SKM-1 treated with dmso at 0.1 percent for 144 hours (cell line): ENCODE results near the gene TIRAP.
"Not testable (repeated sequence)": the region's sequence is repeated elsewhere in the genome, so short reads cannot be mapped to it uniquely, and the experiment has no call there.

Experiments used
- DNase-seq: peaks from one replicate; lab custom pipeline; 2025; ENCODE audit not compliant: unreplicated experiment; lab: John Stamatoyannopoulos, UW

TIRAP gene, protein sequence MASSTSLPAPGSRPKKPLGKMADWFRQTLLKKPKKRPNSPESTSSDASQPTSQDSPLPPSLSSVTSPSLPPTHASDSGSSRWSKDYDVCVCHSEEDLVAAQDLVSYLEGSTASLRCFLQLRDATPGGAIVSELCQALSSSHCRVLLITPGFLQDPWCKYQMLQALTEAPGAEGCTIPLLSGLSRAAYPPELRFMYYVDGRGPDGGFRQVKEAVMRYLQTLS

DNA sequence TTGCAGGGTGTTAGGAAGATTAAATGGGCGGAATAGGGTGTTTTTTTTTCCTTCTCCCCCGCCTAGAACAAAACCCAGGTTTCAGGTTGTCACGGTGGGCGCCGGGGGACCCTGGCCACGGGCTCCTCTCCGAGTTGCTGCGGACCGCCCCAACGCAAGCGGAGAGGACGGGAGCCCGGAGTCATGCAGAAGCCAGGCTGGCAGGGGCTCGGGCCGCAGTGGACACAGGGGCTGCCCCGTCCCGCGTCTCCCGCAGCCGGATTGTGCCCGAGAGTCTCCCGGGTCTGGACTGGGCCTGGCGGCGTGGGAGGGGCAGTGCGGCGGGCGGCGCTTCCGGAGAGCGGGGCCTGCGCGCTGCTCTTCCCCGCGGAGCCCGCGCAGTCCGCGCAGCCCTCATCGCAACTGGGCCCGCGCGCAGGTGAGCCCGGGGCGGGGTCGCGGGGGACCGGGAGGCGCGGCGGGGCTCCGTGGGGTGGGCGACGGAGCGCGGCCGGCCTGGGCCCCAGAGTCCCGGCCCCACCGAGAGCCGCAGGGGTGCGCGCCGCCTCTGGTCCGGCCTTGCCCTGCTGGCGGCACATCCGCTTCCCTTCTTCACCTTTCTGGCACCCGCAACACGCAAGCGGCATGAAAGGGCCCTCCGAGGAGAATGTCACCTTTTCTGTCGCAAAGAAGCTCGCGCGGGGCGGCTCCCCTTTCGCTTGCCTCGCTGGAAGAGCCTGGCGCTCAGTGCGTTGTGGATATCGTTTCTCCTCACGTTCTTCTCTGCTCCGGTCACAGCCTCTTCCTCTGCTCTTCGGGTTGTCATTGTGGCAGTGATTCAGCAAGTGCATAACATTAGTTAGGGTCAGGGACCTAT lies at the start of gene TIRAP:
Gene TIRAP, plus strand, starts transcription at position 358 of the 856 bp plus-strand sequence. CDS start 7,802 bp downstream, outside the sequence.
- DNase-seq = peak; percentile 34

DNA sequence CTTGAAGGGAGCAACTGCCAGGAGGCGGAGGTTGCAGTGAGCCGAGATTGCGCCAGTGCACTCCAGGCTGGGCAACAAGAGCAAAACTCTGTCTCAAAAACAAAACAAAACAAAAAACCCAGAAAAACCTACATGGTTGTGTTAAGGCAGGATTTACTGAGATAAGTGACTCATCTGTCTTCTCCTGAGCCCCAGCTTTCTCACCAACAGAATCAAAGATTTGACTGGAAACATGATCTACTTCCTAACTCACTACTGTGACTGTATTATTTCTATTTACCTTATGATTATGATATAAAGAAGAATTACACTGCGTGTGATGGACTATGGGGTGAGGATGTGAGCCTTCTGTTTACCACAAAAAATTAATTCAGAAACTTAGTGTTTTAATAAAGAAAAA lies 49.5 kb upstream of the TIRAP start:
- no peak for DNase-seq

DNA sequence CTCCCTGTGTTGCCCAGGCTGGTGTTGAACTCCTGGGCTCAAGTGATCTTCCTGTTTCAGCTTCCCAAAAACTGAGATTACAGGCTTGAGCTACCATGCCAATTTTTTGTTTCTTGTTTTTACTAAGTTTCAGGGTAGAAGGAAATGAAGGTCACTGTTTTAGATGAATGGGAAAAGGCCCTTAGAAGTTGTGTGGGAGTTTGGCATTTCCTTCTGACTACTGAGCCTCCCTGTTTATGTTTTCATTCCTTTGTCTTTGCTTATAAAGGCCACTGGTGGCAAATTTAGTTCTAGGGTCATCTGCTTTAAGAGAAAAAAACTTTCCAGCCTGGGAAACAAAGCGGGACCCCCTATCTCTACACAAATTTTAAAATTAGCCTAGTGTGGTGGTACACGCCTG lies 36.3 kb upstream of the TIRAP start:
- DNase-seq = no peak

DNA sequence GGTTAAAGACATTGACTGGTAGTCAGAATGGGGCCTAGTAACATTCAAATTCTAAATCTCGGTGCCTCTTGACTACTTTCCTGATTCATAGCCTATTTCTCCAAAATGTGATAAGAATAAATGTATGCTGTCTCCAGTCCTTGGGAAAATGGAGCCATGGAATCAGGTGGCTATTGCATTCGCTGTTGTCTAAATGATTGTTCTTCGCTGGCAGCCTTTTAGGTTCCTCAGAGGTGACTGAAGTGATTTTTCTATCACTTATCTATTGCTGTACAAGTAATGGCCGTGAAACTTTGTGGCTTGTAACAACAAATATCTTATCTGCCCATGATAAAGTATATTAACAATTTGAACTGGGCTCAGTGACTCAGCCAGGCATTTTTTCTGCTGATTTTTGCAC lies 29.6 kb upstream of the TIRAP start:
- no peak for DNase-seq

DNA sequence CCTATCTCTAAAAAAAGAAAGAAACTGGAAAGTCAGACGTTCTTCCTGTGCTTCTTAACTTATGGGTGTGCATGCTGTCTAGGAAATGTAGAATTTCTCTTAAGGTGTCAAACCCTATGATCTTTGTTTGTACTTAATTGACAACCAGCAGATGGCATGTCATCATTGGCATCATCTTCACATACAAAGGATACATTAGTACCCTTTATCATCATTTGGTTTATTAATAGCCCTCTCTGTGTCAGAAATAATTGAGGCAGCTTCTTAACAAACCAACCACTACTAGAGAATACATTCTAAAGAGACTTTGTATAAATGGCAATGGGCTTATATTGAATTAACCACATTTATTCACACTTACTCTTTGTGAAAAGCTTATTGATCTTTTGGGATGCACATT lies 28.1 kb upstream of the TIRAP start:
- DNase-seq = no peak

DNA sequence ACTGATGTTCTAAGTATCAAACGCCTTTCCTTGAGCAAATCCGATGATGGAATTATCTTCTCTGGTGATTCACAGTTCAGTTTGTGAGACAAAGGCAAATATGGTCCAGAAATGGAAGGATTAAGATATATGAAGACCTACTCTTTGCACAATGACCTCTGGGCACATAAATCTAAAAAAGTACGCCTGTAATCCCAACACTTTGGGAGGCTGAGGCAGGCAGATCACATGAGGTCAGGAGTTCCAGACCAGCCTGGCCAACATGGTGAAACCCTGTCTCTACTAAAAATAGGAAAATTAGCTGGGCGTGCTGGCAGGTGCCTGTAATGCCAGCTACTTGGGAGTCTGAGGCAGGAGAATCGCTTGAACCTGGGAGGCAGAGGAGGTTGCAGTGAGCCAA lies 27.4 kb upstream of the TIRAP start:
- DNase-seq = not testable (repeated sequence)

DNA sequence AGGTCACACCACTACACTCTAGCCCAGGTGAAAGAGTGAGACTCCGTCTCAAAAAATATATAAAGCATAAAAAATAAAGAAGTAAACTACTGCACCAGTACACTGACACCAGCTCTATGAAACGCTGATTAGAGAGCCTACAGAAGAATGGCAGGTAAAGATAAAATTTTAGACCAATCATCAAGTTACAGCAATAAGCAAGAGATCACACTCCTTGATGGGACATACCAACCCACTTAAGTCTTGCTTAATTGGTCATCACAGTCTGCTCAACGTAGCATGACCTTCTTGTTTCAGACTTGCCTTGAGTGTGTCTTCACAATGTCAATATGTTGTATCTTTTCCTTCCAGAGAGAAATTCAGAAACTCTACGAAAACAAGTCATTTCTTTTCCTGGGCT lies 26.7 kb upstream of the TIRAP start:
- DNase-seq = no peak

DNA sequence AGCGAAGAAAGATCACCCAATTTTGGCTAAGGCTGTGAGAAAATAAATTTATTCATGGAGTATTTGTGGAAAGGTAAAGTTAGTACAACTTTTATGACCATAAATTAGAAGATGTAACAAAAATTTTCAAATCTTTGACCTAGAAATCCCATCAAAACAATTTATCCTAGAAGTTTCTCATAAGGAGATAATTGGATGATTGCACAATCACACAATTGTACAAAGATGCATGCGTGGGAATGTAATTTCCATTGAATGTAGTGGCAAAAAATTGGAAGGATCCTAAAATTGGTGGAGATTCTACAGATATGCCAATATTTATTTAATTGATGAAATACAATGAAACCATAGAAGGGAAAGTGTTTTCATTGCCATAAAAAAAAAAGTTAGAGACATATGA lies 25.7 kb upstream of the TIRAP start:
- no peak for DNase-seq

DNA sequence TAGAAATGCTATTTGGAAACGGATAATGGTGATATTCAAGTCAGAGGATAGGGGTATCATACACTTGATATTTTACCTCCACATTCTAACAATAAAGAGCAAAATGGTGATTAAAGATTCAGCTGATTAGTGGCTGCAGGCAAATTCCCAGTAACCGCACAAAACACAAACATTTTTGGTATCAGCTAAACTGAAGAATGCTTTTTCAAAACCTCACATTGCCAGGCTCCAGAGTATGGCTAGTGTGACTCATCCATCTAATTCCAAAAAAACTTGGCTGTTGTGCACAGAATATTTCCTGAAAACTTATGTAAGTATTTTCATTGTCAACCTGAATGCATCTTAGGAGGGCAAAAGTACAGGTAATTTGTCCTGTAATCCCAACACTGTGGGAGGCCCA lies 25.1 kb upstream of the TIRAP start:
- DNase-seq = no peak

DNA sequence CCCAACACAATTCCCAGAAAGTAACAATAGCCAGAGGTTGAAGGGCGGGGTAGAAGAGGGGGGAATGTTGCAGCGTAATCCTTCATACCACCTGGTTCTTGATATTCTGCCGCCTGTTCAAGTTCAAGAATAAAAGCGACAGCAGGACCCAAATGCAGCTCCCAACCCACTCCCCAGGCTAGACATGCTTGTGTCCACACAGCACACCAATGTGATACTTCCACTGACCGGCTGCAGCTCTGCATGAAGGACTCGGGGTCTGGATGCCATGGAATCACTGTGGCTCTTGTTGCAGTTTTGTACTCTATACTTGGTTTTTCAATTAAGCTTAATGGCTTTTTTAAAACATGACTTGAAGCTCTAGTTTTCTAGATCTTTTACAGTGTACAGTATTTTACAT lies 20.7 kb upstream of the TIRAP start:
- DNase-seq = no peak

DNA sequence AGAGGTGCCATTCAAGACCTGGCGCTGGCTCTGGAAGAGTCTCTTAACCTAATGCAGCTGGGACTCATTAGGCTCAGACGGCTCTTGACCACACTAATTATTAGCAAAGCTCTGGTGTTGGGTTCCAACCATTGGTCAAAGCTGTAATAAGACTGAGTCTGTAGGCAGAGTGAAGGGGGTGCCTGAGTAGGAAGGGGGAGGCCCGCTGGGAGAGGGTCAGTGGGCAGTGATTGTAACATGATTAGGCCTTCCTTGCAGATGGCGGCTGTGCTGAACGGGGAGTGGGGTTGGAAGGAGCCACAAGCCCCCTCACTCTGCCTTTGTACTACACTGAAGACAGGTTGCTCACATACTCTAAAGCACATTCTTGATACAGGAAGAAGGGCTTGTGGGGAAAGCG lies 19.4 kb upstream of the TIRAP start:
- DNase-seq = no peak

DNA sequence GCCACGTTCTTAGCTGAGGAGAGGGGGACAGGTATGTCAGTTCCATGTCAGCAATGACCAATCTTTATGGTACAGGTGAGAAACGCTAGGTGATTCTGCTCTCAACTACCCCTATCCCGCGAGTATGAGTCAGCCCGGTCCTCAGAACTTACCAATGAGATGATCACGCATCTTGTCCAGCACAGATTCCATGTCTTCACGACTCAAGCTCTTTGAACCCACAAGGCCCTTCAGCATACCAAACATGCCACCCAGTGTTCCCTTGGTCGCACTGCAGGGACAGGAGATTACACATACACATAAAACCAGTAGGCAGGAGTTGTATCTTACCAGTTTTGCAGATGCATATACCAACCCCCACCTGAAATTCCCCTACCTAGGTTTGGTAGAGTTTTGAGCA lies 17.1 kb upstream of the TIRAP start:
- no peak for DNase-seq

DNA sequence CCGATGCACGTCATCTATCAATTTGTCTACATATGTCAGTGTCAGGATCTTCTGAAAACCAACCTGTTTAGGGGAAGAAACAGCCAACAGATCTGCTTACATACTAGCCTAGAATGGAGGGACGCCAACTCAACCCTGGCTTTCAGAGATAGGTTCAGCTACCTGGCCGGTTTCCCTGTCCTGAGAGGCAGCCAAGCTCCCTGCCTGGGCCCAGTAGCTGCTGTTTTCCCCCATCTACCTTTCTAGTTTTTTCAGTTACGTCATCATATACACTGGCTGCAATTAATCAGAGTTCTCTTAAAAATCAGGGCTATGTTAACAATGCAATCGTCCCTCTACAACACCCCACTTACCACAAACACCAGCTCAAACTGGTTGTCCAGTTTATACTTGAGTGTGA lies 15.2 kb upstream of the TIRAP start:
- DNase-seq = no peak

DNA sequence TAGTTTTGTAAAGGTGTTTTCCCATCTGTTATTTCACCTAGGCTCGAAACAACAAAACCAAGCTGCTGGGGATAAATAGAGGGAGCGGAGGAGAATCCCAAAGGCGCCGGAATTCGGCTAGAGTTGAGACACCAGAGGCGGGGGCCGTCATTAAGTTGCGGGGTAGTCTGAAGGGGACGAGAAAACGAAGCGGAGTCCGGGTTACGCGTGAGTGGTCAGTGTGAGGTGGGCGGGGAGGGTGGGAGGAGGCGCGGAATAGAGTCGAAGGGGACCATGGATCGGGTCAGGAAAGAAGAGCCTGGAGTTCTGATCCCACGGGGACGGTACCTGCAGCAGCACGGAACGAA lies 14.6 kb upstream of the TIRAP start:
- DNase-seq = no peak

DNA sequence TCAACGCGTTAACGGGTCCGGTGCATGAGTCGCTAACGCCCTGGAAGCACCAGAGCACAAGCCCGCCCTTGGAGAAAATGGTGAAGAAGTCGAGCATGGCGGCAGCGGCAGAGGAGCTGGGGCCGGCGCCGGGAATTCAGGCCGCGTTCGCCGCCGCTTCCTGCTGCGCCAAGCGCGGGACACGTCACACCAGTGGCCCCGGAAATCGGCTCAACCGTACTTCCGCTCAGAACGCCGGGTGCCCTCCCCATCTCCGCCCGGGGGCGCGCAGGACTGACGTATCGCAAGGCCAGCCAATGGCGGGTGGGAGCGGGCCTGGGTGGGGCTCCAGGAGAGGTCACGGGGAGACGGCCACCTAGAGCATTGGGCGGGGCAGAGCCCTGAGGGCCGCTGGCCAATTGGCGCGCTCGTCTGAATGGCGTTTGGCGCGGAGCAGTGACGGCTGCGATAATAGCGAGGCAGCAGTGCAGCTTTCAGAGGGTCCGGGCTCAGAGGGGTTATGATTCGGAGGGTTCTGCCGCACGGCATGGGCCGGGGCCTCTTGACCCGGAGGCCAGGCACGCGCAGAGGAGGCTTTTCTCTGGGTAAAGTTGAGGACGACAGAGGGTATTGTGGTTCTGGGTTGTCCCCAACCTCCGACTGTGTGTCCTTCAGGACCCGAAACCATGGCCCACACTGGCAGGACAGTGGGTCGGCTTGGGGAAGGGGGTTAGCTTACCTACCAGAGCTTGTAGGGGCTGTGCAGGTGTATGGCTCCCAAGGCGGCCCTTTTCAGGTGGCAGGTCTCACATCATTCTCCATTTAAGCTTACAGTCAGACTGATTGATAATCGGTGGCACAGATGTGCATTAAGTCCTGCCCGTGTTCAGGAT lies 13.9 kb upstream of the TIRAP start, which contains the start of the genes FOXRED1 and SRPRA:
Gene FOXRED1, plus strand, starts transcription at position 447 of the 872 bp plus-strand sequence. Its CDS starts 53 bp downstream, at position 500.
Gene SRPRA, minus strand, starts transcription at position 188 of the 872 bp plus-strand sequence. Its CDS starts 91 bp downstream, at position 97.
- DNase-seq = peak; percentile 96

DNA sequence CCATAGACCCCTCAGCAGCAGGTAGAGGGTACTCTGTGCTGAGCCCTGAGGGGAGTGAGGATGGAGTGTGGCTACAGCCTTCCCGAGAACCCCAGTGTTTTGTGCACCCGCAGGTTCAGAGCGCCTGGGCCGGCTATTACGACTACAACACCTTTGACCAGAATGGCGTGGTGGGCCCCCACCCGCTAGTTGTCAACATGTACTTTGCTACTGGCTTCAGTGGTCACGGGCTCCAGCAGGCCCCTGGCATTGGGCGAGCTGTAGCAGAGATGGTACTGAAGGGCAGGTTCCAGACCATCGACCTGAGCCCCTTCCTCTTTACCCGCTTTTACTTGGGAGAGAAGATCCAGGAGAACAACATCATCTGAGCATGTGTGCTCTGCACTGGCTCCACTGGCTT lies 5.6 kb upstream of the TIRAP start:
- DNase-seq = no peak

DNA sequence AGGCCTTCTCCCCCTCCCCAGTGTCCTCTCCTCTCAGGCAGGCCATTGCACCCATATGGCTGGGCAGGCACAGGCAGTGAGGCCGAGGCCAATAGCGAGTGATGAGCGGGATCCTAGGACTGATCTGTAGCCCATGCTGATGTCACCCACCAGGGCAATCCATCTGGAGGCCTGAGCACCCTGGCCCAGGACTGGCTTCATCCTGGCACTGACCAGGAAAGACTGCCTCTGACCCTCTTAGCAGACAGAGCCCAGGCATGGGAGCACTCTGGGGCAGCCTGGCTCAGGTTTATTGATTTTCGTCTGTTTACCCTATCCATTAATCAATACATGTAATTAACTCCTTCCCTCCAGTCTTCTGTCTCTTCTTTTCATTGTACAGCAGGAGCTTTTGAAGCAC lies 5.1 kb upstream of the TIRAP start:
- no peak for DNase-seq

DNA sequence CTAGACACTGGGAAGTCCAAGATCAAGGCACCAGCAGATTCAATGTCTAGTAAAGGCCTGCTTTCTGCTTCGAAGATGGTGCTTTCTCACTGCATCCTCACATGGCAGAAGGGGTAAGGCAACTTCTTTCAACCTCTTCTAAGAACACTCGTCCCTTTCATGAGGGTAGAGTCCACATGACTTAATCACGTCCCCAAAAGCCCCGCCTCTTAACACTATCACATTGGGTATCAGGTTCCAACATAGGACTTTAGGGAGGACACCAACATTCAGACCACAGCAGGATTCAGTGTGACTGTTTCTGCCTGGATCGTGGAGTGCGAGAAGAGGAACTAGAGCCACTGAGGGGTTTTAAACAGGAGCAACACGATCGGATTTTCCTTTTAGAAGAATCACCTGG lies 3.7 kb upstream of the TIRAP start:
- DNase-seq = no peak

DNA sequence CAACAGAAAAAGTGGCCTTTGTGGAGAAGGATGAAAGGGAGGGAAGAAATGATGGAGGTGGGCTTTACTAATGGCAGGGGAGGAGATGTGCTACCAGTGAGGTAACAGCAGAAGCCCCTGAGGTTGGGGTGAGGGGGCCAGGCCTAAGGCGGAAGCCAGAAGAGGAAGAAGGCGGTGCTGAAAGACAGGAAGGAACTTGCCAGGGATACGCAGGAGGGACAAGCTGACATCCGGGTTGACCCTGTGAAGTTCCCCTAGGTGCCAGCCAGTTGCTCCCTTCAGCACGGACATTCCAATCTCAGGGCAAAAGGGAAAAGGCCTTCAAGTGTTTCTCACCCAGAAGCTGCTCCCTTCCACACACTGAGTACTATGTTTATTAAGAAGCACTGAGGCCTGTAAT lies 2.3 kb upstream of the TIRAP start:
- peak; percentile 31 for DNase-seq

DNA sequence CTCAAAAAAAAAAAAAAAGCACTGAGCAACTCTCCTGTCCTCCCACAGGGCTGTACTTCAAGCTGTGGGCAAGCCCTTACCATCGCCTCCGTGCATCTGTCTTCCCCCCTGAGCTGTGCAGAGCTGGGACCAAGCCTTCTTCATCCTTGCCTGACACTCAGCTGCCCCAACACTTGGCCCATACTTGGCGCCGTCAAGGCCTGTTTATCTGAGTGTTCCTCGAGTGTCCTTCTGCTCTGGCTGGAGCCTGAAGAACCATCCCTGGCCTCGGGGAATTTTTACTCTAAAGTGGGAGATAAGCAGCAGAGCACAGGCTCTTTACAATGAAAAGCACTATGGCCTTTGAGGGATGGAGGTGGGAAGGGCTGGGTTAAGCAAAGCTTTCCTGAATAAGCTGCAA lies 1.6 kb upstream of the TIRAP start:
- no peak for DNase-seq

DNA sequence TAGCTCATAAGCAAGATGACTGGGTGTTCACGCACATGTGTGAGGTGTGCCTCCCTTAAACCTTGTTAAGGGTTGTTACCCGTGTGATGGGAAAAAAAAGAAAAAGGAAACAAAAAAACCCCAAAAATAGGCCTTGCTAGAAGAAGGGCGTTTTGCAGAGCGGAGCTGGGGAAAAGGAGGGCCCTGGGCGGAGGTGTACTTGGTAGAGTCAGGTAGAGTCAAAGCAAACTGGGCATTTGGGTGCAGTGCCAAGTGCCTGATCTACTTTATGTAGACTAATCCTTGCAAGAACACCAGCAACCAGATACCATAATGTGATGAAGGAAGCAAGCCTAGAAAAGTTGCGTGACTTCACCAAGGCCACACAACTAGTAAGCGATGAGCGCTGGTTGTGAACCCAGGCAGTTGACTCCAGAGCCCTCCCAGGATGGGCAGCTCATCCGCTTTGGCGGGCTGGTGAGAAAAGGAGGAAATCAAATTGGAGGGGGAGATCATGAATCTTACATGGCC lies 1.2 kb upstream of the TIRAP start:
- DNase-seq = peak; percentile 19
